GM12864 (cell line): Measurements from ENCODE around the gene STARD6.

Source experiments
- DNase-seq: peaks from one replicate; pipeline ENCODE4 v3.0.0-alpha.2; 2011; ENCODE audit warnings: low read depth
- H3K4me3 ChIP-seq: 2 replicates; pipeline ENCODE4 v1.5.1; 2011; ENCODE audit warnings: mild to moderate bottlenecking, low read depth, low read length, control low read depth
- CTCF ChIP-seq: IDR thresholded peaks from 2 replicates; pipeline ENCODE4 v1.5.1; 2011; ENCODE audit warnings: low read depth, mild to moderate bottlenecking, moderate library complexity, low read length, control low read depth, inconsistent platforms; ENCODE audit errors: missing control alignments

STARD6 gene

DNA sequence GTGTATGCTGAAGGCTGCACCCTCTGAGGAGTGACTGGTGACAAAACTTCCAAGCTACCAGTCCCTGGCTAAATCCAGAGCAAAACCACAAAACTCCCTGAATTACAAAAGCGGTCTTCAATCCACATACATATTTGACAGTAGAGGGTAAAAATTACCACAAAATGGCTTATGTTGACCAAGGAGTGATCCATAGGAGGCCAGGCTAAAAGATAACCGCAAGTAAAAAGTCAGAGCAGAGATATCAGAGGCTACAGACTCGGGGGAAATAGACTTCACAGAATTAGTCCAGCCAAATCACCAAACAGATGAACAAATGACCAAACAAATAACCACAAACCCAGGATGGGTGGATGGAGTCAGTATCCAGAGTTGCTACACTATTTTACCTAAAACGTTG lies 19.4 kb downstream of the STARD6 start:
- no peak for TF ChIP-seq CTCF

DNA sequence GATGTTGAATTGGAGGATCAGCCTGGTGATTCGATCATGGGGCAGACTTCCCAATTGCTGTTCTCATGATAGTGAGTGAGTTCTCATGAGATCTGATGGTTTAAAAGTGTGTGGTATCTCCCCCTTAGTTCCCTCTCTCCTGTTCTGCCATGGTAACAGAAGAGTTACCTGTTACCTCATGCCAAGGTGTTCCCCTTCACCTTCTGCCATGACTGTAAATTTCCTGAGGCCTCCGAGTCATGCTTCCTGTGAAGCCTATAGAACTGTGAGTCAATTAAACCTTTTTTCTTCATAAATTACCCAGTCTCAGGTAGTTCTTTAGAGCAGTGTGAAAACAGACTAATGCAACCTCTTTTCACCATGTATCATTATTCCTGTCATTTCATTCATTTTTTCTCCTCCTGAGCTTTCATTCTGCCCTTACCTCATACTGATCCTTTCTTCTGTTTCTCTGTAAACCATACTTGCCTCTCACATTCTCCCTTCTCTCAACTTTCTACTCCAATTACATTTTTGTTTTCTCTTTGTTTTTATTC lies 22.0 kb downstream of the STARD6 start:
- no peak overlapping the region for H3K4me3 ChIP-seq
- DNase-seq: no peak
- TF ChIP-seq CTCF: no peak

More for the DNA sequence above, 19.4 kb downstream of the STARD6 start:
- DNase-seq: no peak
- H3K4me3 ChIP-seq: no peak overlapping the region

- peak; percentile 11 for TF ChIP-seq CTCF
- no peak overlapping the region for H3K4me3 ChIP-seq
- no peak for DNase-seq
Measured at GRCh38 chr18:54330768-54331548, 26.7 kb downstream of the STARD6 start.

DNA sequence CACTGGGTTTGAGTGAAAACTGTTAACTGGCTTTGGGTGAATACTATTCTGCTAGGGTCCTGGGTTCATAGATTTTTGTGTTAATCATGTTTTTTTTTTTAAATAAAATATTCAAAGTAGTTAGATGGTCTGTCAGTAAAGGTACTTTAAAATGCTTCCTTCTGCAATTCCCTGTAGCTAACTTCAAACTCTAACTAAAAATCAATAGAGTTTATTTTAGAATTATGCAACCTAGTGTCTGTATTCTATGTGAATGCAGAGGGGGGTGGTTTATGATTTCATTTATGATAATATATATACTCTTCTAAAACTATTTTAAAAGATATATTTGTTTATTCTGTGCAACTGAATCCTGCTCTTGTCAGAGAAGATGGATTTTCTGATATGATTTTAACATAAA lies 27.9 kb downstream of the STARD6 start:
- TF ChIP-seq CTCF: no peak
- DNase-seq: no peak
- no peak overlapping the region for H3K4me3 ChIP-seq

- DNase-seq: no peak
- no peak overlapping the region for H3K4me3 ChIP-seq
- TF ChIP-seq CTCF: no peak
Measured at GRCh38 chr18:54327818-54328217, 29.8 kb downstream of the STARD6 start.

DNA sequence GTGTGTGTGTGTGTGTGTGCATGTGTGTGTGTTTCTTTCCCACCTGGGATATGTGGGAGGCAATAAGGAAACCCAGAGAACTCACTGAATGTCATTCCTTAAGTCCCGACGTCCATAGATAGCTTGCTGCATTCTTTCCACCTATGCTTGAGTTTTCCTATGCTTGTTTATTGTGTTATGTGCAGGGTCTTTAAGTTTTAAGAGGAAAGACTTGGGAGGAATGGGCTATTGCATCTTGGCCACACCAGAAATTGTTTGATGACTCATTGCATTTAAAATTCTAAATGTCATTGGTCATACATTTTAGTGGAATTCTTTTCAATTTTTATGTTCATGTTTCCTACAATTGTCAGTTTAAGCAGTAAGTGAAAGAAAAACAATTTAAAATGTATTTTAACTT lies 33.7 kb downstream of the STARD6 start:
- TF ChIP-seq CTCF: no peak
- DNase-seq: no peak
- H3K4me3 ChIP-seq: no peak overlapping the region

- H3K4me3 ChIP-seq: no peak overlapping the region
- no peak for TF ChIP-seq CTCF
Measured at GRCh38 chr18:54323561-54323960, 34.1 kb downstream of the STARD6 start.

More at GRCh38 chr18:54323561-54323960, 34.1 kb downstream of the STARD6 start:
- DNase-seq: no peak
